Gastrocnemius medialis (tissue), 4 donors: ENCODE results near the gene OR6A2. TPM values are rescaled to one million over a fixed set of nuclear protein-coding genes. Genes with fewer than 3 reads are reported as not detected.

Experiments
- ATAC-seq, 2 donors: fragments of 150-250 bp; one replicate each; pipeline ENCODE4 v1.9.1; 2016
- DNase-seq, 2 donors: peaks; one replicate each; pipeline ENCODE4 v3.0.0-alpha.2; 2019
- H3K27ac ChIP-seq, 4 donors: fragments of 200-600 bp; sonication (generic); 1 replicate in 1 of 4; 2 replicates in 3 of 4; pipeline ENCODE4 v1.5.1; 2016 to 2018; ENCODE audit warnings: mild to moderate bottlenecking in 2 of 4, moderate library complexity in 1 of 4
- H3K27me3 ChIP-seq, 3 donors: fragments of 200-600 bp; sonication (generic) in 2 of 3; 1 replicate in 1 of 3; 2 replicates in 2 of 3; pipeline versions ENCODE4 v1.5.1 to v1.6.0; 2016 to 2019; ENCODE audit warnings: mild to moderate bottlenecking in 1 of 3, moderate library complexity in 1 of 3
- H3K36me3 ChIP-seq, 2 donors: fragments of 200-600 bp; sonication (generic) in 1 of 2; one replicate each; pipeline ENCODE4 v1.5.1; 2017 to 2018
- H3K4me1 ChIP-seq, 2 donors: fragments of 200-600 bp; sonication (generic) in 1 of 2; one replicate each; pipeline ENCODE4 v1.5.1; 2016 to 2017; ENCODE audit warnings: mild to moderate bottlenecking in 2 of 2
- H3K4me3 ChIP-seq, 4 donors: fragments of 200-600 bp; sonication (generic) in 3 of 4; 1 replicate in 1 of 4; 2 replicates in 3 of 4; pipeline ENCODE4 v1.5.1; 2016 to 2019; ENCODE audit warnings: mild to moderate bottlenecking in 2 of 4
- H3K9me3 ChIP-seq, 3 donors: fragments of 200-600 bp; sonication (generic) in 2 of 3; 1 replicate in 1 of 3; 2 replicates in 2 of 3; pipeline ENCODE4 v1.5.1; 2016 to 2019
- POLR2A ChIP-seq, 2 donors: fragments of 450-650 bp; IDR thresholded peaks; one replicate each; pipeline ENCODE4 v1.6.1; 2017; ENCODE audit warnings: antibody characterized with exemption in 2 of 2, mild to moderate bottlenecking in 2 of 2, moderate library complexity in 2 of 2
- in situ Hi-C, 4 donors: fragments of 200-750 bp; cut with MboI; loops; one replicate each; pipeline versions ENCODE4 v1.15.0 to v1.8.0; 2017; ENCODE audit warnings: low sequenced_read_pairs in 4 of 4
- intact Hi-C: fragments of 100-400 bp; cut with DNase I; formaldehyde crosslinking; loops from one replicate; pipeline ENCODE4 v1.15.1; 2023; ENCODE audit warnings: low total_unique reads
- total RNA-seq, 4 donors: library from RNA; depleted of rRNA; stranded (reverse); fragments of >200 nt; gene quantifications; one replicate each; pipeline versions ENCODE4 v1.1.0 to v1.2.3, GENCODE V29; 2016
- TF ChIP-seq, protein P1 (sequence below), 5 experiments: fragments of 450-650 bp in 3 of 5; fragments of 200-600 bp in 2 of 5; sonication (generic) in 2 of 5; IDR thresholded peaks in 4 of 5; conservative IDR thresholded peaks in 1 of 5; 1 replicate in 4 of 5; 2 replicates in 1 of 5; pipeline ENCODE4 v1.5.1; 2016 to 2019; ENCODE audit warnings: antibody characterized with exemption in 5 of 5, mild to moderate bottlenecking in 3 of 5, moderate library complexity in 3 of 5

OR6A2 gene
- total RNA-seq, 4 donors from 2014 or later: 0.20 TPM; not detected in 3

DNA sequence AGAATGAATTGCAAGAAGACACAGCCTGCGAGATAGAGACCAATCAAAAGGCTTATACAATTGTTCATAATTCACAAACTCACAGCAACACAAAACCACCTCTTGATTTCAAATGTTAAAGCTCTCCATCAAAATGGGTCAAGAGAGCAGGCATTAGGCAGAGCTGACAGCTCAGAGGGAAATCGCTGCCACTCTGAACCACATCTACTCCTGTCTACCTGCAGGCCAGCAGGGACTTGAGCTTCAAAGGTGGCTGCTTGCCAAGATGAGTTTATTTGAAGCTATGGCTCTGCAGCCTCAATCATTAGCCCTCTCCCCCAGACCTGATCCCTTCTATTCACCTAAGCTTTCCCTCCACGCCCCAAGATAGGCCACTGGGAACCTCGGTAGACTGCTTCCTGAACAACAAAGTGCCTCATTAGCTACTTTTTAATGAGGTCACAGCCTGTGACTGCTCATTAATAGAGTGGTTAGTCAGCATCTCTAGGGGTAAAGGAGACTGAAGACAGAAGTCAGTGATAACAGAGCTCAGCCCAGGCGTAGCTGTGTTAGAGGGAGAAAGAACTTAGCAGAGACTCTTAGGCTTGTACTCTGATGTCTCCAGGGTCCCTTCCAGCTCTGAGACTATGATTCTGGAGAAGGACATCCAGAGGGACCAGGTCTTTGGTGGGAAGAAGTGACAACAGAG lies 24.8 kb upstream of the OR6A2 start:
- TF ChIP-seq POLR2A (IDR thresholded peaks at IDR 0.05): no peak
- TF ChIP-seq, protein P1, sequence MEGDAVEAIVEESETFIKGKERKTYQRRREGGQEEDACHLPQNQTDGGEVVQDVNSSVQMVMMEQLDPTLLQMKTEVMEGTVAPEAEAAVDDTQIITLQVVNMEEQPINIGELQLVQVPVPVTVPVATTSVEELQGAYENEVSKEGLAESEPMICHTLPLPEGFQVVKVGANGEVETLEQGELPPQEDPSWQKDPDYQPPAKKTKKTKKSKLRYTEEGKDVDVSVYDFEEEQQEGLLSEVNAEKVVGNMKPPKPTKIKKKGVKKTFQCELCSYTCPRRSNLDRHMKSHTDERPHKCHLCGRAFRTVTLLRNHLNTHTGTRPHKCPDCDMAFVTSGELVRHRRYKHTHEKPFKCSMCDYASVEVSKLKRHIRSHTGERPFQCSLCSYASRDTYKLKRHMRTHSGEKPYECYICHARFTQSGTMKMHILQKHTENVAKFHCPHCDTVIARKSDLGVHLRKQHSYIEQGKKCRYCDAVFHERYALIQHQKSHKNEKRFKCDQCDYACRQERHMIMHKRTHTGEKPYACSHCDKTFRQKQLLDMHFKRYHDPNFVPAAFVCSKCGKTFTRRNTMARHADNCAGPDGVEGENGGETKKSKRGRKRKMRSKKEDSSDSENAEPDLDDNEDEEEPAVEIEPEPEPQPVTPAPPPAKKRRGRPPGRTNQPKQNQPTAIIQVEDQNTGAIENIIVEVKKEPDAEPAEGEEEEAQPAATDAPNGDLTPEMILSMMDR (IDR thresholded peaks at IDR 0.05 in 4 of 5, conservative IDR thresholded peaks at IDR 0.05 in 1 of 5): no peak
- no peaks in the 10 kb centered on the region for H3K9me3 ChIP-seq
- in situ Hi-C loops (no loop called here), intact Hi-C loops (no loop called here)
- H3K4me1 ChIP-seq: no peaks in the 10 kb centered on the region
- DNase-seq (no peak), ATAC-seq (no peak)
- H3K4me3 ChIP-seq: no peak overlapping the region
- H3K27ac ChIP-seq: no peak overlapping the region
- no peaks in the 10 kb centered on the region for H3K36me3 ChIP-seq
- no peaks in the 10 kb centered on the region for H3K27me3 ChIP-seq

DNA sequence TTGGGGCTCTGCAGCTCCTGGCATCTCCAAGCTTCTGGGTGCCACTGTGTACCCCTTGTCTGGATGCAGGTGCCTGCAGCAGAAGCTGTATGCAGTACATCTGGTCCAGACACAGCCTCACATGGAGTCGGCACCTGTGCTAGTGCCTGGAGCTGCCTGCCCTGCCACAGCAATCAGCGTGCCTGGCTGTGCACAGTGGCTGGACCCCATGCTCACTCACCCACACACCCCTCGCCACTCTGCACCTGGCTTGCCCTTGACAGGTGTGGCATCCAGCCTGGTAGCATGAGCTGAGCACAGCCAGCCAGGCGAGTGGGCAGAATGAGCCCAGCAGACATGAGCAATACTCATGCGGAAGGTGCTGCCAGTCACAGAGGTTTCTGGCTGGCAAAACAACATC lies 19.5 kb upstream of the OR6A2 start:
- TF ChIP-seq POLR2A (IDR thresholded peaks at IDR 0.05): no peak
- TF ChIP-seq, protein P1 (IDR thresholded peaks at IDR 0.05 in 4 of 5, conservative IDR thresholded peaks at IDR 0.05 in 1 of 5): no peak
- ATAC-seq: no peak
- Histone ChIP-seq H3K9me3 (no peaks in the 10 kb centered on the region), H3K27me3 (no peaks in the 10 kb centered on the region), H3K36me3 (no peaks in the 10 kb centered on the region), H3K4me1 (no peaks in the 10 kb centered on the region), H3K27ac (no peak overlapping the region), H3K4me3 (no peak overlapping the region)
- intact Hi-C loops: loop anchor here (10.0 kb wide), 1 partner anchor 456 kb away; no protein-coding TSS in a partner anchor
- DNase-seq: no peak
- in situ Hi-C loops: no loop called here

DNA sequence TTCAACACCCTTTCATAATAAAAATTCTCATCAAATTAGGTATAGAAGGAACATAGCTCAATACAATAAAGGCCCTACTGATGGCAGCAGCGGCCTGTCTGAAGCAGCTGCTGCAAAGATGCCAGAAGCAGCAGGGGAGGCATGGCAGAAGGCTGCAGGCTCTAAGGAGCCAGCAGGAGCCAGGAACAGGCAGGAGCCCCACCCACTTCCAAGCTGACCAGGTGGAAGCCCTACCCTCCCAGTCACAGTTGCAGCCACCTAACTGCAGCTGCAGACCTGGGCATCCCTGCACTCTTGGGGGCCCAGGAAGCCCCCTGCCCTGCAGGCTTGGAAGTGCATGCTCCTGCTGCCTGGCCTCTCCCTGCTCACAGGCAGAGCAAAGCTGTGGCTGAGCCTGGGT lies 18.2 kb upstream of the OR6A2 start:
- intact Hi-C loops: loop anchor here (10.0 kb wide), 1 partner anchor 457 kb away; no protein-coding TSS in a partner anchor
- TF ChIP-seq POLR2A (IDR thresholded peaks at IDR 0.05): no peak
- TF ChIP-seq, protein P1 (IDR thresholded peaks at IDR 0.05 in 4 of 5, conservative IDR thresholded peaks at IDR 0.05 in 1 of 5): no peak
- no peak overlapping the region for H3K27ac ChIP-seq
- no peaks in the 10 kb centered on the region for H3K9me3 ChIP-seq
- H3K27me3 ChIP-seq: no peaks in the 10 kb centered on the region
- ATAC-seq (no peak), DNase-seq (no peak)
- H3K4me1 ChIP-seq: no peaks in the 10 kb centered on the region
- in situ Hi-C loops: no loop called here
- no peak overlapping the region for H3K4me3 ChIP-seq
- H3K36me3 ChIP-seq: no peaks in the 10 kb centered on the region

DNA sequence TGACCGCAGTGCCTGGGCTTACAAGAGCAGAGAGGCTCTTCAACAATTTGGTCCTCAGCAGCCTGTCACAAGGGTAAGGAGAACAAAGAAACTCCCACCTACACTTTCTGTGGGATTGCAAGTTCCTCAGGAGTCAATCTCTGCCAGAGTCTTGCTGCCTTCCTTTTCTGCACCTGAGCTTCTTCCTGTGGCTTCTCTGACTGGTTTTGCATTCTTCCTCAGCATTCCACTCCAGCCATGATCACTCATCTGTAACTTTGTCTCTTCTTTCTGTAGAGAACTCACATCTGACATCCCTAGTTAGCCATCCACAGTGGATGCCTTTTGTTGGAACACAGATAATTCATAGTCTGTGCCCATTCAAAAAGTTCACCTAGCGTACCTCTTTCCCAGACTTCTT lies 14.2 kb upstream of the OR6A2 start:
- no peaks in the 10 kb centered on the region for H3K36me3 ChIP-seq
- no peak for DNase-seq
- TF ChIP-seq POLR2A (IDR thresholded peaks at IDR 0.05): no peak
- TF ChIP-seq, protein P1 (IDR thresholded peaks at IDR 0.05 in 4 of 5, conservative IDR thresholded peaks at IDR 0.05 in 1 of 5): no peak
- no peak for ATAC-seq
- H3K4me1 ChIP-seq: no peaks in the 10 kb centered on the region
- in situ Hi-C loops: no loop called here
- intact Hi-C loops: loop anchor here (10.0 kb wide), 1 partner anchor 461 kb away; no protein-coding TSS in a partner anchor
- H3K27me3 ChIP-seq: no peaks in the 10 kb centered on the region
- no peak overlapping the region for H3K27ac ChIP-seq
- H3K4me3 ChIP-seq: no peak overlapping the region
- no peaks in the 10 kb centered on the region for H3K9me3 ChIP-seq
